ENCODE results near the gene MYO7B. TPM values are rescaled to one million over a fixed set of nuclear protein-coding genes. Genes with fewer than 3 reads are reported as not detected.

Gene MYO7B
- total and polyA plus RNA-seq, 10 donors = 32.3 to 165 (median 52.9) TPM

DNA sequence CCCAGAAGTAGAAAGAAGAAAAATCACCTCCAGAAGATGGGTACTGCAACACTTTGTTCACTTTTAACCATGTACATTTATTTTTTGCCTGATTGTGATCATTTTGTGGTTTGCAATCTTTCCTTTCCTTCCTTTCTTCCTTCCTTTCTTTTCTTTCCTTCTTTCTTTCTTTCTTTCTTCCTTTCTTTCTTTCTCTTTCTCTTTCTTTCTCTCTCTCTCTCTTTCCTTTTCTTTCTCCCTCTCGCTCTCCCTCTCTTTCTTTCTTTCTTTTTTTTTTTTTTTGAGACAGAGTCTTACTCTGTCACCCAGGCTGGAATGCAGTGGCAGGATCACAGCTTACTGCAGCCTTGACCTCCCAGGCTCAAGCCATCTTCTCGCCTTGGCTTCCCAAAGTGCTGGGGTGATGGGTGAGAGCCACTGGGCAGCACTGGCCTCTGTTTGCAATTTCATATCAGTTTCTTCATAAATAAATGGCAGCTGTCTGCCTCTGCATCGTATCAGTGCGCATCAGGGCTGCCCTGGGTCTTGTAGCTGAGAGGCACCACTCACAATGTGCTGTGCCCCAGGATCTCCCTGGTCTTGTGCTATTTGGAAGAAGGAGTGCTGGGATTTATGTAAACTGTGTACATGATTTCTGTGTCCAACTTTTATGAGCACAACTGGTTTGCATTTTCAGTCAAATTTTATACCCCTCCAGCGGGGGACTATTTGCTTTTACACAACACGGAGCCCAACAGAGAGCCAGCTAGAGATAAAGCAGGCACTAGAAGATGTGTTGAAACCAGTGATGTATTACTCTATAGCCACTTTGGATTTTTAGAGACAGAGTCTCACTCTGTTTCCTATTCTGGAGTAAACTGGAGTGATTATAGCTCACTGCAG, 146.7 kb downstream of the MYO7B start:
- intact Hi-C loops (cut with DNase I; ENCODE audit: low total_unique reads) = no loop called here
- TF ChIP-seq POLR2AphosphoS5 (IDR thresholded peaks at IDR 0.05) = no peak
- TF ChIP-seq, protein P1, sequence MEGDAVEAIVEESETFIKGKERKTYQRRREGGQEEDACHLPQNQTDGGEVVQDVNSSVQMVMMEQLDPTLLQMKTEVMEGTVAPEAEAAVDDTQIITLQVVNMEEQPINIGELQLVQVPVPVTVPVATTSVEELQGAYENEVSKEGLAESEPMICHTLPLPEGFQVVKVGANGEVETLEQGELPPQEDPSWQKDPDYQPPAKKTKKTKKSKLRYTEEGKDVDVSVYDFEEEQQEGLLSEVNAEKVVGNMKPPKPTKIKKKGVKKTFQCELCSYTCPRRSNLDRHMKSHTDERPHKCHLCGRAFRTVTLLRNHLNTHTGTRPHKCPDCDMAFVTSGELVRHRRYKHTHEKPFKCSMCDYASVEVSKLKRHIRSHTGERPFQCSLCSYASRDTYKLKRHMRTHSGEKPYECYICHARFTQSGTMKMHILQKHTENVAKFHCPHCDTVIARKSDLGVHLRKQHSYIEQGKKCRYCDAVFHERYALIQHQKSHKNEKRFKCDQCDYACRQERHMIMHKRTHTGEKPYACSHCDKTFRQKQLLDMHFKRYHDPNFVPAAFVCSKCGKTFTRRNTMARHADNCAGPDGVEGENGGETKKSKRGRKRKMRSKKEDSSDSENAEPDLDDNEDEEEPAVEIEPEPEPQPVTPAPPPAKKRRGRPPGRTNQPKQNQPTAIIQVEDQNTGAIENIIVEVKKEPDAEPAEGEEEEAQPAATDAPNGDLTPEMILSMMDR (IDR thresholded peaks at IDR 0.05 in 8 of 11, conservative IDR thresholded peaks at IDR 0.05 in 3 of 11) = no peak
- no peak for TF ChIP-seq POLR2A (IDR thresholded peaks at IDR 0.05)
- H3K27ac ChIP-seq = no peak overlapping the region

DNA sequence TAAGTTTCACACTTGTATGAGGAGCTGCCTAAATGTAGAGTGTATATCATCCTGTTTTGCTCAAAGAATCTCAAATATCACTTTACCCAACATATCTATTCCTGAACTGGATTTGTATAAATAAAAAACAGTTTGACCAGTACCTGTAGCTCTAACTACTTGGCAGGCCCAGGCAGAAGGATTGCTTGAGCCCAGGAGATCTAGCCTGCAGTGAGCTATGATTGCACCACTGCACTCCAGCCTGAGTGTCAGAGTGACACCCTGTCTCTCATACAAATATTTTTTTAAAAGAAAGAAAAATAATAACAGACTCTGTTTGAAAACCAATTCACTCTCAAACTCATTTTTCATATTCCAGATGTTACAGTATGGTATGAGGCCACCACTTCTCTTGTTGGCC, 147.6 kb downstream of the MYO7B start:
- TF ChIP-seq, protein P1 (IDR thresholded peaks at IDR 0.05 in 8 of 11, conservative IDR thresholded peaks at IDR 0.05 in 3 of 11) = no peak
- TF ChIP-seq POLR2AphosphoS5 (IDR thresholded peaks at IDR 0.05) (no peak), POLR2A (IDR thresholded peaks at IDR 0.05) (no peak)
- DNase-seq = no peak
- Histone ChIP-seq H3K9me3 (peaks cover 0 to 4% (median 2%) of the 10 kb centered on the region in 8 donors), H3K4me1 (peaks cover 0 to 29% (median 10%) of the 10 kb centered on the region in 6 donors), H3K27ac (no peak overlapping the region), H3K4me3 (no peak overlapping the region), H3K27me3 (replicated peaks in 1 of 7) (peaks cover 0 to 14% (median 0%) of the 10 kb centered on the region in 7 donors), H3K36me3 (no peaks in the 10 kb centered on the region)
- intact Hi-C loops (cut with DNase I; ENCODE audit: low total_unique reads) = no loop called here

More for the DNA sequence above, 146.7 kb downstream of the MYO7B start:
- DNase-seq = no peak
- WGBS, 5 donors = 79 to 95% (median 94%) methylated on average over 6 of the region's 6 CpGs
- Histone ChIP-seq H3K36me3 (no peaks in the 10 kb centered on the region), H3K9me3 (no peaks in the 10 kb centered on the region), H3K27me3 (replicated peaks in 1 of 7) (peaks cover 0 to 16% (median 0%) of the 10 kb centered on the region in 7 donors), H3K4me1 (peaks cover 0 to 30% (median 10%) of the 10 kb centered on the region in 6 donors), H3K4me3 (no peak overlapping the region)

DNA sequence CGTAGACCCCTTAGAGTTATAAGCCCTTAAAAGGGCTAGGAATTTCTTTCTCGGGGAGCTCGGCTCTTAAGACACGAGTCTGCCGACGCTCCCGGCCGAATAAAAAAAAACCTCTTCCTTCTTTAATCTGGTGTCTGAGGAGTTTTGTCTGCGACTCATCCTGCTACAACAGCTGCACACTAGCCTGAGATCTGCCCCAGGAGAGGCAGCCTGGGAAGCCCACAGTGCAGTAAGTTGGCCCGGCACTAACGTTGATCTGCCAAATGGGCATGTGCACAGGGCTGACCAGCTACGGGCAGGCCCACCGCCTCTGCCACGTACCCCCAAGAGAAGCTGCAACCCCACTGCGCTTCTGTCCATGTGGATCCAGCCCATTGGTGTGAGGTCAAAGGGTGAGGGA, 148.3 kb downstream of the MYO7B start:
- Histone ChIP-seq H3K27me3 (replicated peaks in 1 of 7) (peaks cover 0 to 12% (median 0%) of the 10 kb centered on the region in 7 donors), H3K4me3 (no peak overlapping the region), H3K27ac (no peak overlapping the region), H3K36me3 (no peaks in the 10 kb centered on the region), H3K9me3 (peaks cover 0 to 11% (median 7%) of the 10 kb centered on the region in 8 donors), H3K4me1 (peaks cover 0 to 29% (median 10%) of the 10 kb centered on the region in 6 donors)
- DNase-seq = no peak
- intact Hi-C loops (cut with DNase I; ENCODE audit: low total_unique reads) = no loop called here
- 69 to 89% (median 85%) methylated on average over 14 to 15 of the region's 15 CpGs for WGBS, 5 donors
- TF ChIP-seq POLR2A (IDR thresholded peaks at IDR 0.05) (no peak), POLR2AphosphoS5 (IDR thresholded peaks at IDR 0.05) (no peak)
- TF ChIP-seq, protein P1 (IDR thresholded peaks at IDR 0.05 in 8 of 11, conservative IDR thresholded peaks at IDR 0.05 in 3 of 11) = no peak

DNA sequence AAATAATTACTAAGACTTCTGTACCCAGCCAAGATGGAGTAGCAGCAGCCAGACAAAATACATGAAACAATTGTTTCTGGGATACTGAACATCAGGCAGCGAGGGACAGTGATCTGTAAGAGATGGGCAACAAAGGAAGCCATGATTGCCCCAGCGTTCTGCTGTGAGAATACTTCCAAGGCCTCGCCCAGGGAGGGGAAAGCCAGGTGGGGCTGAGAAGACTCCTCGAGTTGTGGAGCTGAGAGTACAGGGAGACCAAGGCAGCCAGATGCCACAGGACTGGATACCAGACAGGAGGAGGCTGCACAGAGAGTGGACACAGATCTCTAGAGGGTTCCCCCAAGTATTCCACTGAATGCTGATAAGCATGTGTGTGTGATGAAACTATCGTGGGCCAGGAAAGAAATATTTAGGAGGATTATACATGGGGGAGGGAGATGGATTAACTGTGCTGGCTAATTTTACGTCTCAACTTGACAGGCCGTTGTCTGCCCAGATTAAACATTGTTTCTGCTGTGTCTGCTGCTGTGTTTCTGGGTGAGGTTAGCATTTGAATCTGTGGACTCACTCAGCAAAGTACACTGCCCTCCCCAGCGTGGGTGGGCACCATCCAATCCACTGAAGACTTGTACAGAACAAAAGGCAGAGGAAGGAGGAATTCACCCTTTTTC, 150.1 kb downstream of the MYO7B start:
- no peak for DNase-seq
- peaks cover 0 to 9% (median 0%) of the 10 kb centered on the region in 7 donors for H3K27me3 ChIP-seq (replicated peaks in 1 of 7)
- H3K4me3 ChIP-seq = no peak overlapping the region
- H3K9me3 ChIP-seq = peaks cover 0 to 29% (median 18%) of the 10 kb centered on the region in 8 donors
- H3K27ac ChIP-seq = no peak overlapping the region
- 78 to 89% (median 86%) methylated on average over 8 of the region's 8 CpGs for WGBS, 5 donors
- intact Hi-C loops (cut with DNase I; ENCODE audit: low total_unique reads) = no loop called here
- H3K4me1 ChIP-seq = peaks cover 0 to 19% (median 10%) of the 10 kb centered on the region in 6 donors
- H3K36me3 ChIP-seq = no peaks in the 10 kb centered on the region
- TF ChIP-seq POLR2AphosphoS5 (IDR thresholded peaks at IDR 0.05) = no peak
- no peak for TF ChIP-seq POLR2A (IDR thresholded peaks at IDR 0.05)
- TF ChIP-seq, protein P1 (IDR thresholded peaks at IDR 0.05 in 8 of 11, conservative IDR thresholded peaks at IDR 0.05 in 3 of 11) = no peak
